Measurements from ENCODE around the gene MAP2K5.

The MAP2K5 gene

DNA sequence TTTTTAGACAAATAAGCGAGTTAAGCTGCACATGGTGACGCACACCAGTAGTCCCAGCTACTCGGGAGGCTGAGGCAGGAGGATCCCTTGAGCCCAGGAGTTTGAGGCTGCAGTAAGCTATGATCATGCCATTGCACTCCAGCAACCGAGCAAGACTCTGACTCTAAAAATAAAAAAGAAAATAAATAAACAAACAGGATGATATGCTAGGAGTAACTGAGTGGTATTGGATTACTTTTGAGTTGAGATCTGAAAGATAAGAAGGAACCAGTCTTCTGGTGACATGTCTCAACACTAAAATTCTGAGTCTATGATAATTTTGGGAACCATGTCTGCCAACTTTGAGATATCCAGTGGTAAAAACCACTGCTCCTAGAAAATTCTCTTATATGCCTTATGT is 173.7 kb downstream of the MAP2K5 start:
- in situ Hi-C loops (cut with MboI; ENCODE audit: low sequenced_read_pairs): no loop called here

- in situ Hi-C loops (cut with MboI; ENCODE audit: low sequenced_read_pairs): no loop called here
Measured at GRCh38 chr15:67717776-67718175, 175.3 kb downstream of the MAP2K5 start.

GRCh38 chr15:67719330-67719959 is 176.9 kb downstream of the MAP2K5 start:
- in situ Hi-C loops (cut with MboI; ENCODE audit: low sequenced_read_pairs): no loop called here

DNA sequence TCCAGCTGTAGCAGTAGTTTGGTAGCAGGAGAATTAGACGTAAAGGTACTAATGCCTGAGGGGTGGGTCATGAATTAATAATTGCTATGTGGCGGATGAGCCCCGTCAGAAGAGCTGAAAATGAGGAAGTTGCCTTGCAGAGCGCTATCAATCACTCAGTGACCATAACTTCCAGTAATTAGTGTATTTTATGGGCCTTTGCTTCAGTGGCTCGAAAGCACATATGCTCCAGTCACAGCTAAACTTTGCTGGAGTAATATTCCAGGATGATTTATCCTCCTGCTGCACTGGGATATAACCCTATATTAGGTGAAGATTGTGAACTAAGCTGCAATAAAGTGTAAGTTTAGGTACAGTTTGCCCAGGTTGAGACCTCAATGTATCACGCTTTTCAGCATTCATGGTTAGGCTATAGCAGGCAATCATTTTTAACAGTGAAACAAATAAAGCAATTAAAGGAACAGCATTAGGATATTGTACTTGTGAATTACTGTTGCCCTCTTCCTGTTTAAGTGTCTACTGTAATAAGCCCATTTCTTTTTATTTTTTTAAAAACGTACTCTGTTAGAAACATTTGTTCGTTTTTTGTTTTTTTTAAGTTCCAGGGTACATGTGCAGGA is 178.2 kb downstream of the MAP2K5 start:
- in situ Hi-C loops (cut with MboI; ENCODE audit: low sequenced_read_pairs): no loop called here

DNA sequence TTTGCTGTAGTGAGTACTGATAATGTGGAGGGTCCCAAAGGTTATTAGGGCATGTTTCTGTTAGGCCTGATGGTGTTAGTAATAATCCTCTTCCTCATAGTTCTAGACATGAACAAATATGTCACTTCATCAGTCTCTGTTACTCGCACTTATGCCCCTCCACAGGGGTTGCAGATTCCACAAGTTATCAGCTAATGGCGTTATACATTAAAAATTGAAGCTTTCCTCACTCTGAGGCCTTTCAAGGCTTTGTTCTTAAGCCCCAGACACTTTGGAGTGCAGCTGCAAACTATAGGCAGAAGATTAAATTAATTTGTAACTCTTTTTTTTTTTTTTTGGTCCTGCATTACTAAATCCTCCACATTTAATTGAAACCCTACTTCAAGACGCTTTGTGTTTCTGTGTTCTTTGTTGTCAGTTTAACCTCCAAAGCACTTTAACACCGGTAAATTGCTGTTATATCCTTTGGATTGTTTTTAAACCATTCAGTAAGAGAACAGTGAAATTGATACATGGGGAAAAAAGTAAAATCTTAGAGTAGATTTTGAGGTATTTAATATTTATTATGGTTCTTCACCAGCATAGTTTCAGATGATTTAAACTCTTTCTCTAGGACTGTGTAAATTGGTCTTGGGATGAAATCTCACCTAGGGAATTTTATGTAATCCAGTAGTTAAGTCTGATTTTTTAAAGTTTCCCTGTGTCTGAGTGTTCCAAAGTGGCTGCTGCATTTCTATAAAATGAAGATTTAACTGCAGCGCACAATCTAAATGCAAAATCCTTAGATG is 179.7 kb downstream of the MAP2K5 start:
- in situ Hi-C loops (cut with MboI; ENCODE audit: low sequenced_read_pairs): no loop called here

DNA sequence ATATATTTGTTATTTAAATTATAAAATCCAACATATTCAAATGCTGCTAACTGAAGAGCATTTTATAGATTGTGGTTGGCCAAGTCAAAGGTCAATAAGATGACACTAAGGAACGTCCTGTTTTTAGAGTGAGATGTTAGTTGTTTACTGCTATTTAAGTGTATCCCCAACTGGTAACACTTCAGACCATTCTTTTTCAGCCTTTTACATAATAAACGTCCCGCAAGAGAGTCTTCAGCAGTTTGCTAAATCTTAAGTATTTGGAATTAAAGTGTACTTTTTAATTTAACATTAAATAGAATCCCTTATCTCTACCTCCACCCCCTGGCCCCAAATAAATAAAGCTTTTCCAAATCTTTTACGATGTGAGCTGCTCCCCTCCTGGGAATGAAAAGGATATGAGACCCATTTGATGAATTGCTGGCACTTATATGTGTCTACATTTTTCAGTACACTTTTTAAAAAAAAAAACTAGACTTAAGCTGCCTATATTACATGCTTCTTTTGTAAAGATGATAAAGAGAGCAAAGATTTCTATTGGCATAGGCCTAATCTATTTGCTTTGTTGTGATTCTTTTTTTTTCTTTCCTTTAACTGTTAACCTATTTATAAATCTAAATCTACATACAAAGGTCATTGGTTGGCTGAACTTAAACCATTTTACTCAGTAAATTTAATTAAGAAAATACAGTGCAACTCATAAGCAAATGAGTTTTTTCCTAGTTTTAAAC is 181.0 kb downstream of the MAP2K5 start:
- in situ Hi-C loops (cut with MboI; ENCODE audit: low sequenced_read_pairs): no loop called here

DNA sequence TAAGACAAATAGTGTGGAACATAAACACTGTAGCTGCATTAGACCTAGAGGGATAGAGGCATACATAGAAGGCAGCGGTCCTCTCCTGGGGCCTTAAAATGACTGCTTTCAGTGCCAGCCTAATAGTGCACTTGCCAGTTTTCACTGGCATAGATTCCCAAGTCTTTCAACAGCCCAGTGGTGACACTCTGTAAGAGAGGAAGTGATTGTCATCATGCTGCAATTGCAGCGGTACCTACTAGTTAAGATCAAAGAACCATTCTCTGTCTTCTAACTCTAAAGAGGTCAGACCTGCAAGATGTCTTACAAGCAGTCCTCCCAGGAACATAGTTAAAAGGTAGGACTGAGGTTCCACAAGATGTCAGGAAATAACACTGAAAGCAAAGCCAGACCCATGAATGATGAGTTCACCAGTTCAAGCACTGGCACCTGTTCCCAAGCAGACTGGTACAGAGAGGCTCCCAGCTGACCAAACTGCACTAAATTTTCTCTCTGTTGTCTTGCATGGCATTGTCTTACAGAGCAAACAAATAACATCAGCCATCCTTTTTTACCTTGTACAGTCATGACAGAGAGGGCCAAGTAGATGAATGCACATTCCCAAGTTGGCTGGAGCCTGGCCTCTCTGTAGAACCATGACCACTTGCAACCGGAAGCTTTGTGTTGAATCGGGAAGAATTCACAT is 182.3 kb downstream of the MAP2K5 start:
- in situ Hi-C loops (cut with MboI; ENCODE audit: low sequenced_read_pairs): no loop called here

- in situ Hi-C loops (cut with MboI; ENCODE audit: low sequenced_read_pairs): no loop called here
Measured at GRCh38 chr15:67730135-67730534, 187.6 kb downstream of the MAP2K5 start.

- in situ Hi-C loops (cut with MboI; ENCODE audit: low sequenced_read_pairs): no loop called here
Measured at GRCh38 chr15:67731112-67731721, 188.7 kb downstream of the MAP2K5 start.

GRCh38 chr15:67732164-67732563 is 189.7 kb downstream of the MAP2K5 start:
- in situ Hi-C loops (cut with MboI; ENCODE audit: low sequenced_read_pairs): no loop called here

GRCh38 chr15:67732671-67733374 is 190.3 kb downstream of the MAP2K5 start:
- in situ Hi-C loops (cut with MboI; ENCODE audit: low sequenced_read_pairs): no loop called here

DNA sequence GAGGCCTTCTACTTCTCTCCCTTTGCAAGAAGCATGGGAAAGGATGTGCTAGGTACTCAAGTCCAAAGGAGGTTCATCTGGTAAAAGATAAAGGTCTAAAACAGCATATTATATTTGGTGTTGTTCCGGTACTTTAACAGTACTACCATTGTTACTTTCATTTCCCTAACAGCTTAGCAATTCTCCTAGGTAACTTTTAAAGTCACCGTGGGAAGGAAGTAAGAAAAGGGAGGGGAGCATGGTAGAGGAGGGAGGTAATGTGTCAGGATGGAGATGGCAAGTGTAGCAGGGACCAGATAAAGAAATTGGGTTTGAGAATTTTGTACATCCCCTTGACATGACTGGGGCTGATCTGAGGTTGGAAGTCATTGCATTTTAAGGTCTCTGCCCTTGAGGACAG is 193.4 kb downstream of the MAP2K5 start:
- in situ Hi-C loops (cut with MboI; ENCODE audit: low sequenced_read_pairs): no loop called here

DNA sequence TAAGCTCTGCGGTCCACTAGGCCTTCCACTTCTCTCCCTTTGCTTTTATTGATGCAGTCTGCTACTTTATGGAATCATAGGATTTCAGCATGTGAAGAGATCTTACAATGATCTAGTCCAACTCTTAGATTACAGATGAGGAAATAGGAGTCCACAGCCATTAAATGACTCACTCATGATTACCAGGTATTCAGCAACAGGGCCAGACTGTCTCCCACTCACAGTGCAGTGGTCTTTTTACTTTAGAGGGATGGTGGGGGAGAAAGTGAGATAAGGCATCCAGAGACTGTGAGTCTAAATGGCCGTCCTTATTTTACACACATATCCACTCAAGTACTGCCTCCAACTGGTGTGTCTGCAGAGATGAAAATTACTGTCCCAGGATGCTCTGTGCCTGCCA is 194.3 kb downstream of the MAP2K5 start:
- in situ Hi-C loops (cut with MboI; ENCODE audit: low sequenced_read_pairs): no loop called here

GRCh38 chr15:67738056-67738455 is 195.6 kb downstream of the MAP2K5 start:
- in situ Hi-C loops (cut with MboI; ENCODE audit: low sequenced_read_pairs): no loop called here

- in situ Hi-C loops (cut with MboI; ENCODE audit: low sequenced_read_pairs): no loop called here
Measured at GRCh38 chr15:67740405-67740804, 197.9 kb downstream of the MAP2K5 start.

DNA sequence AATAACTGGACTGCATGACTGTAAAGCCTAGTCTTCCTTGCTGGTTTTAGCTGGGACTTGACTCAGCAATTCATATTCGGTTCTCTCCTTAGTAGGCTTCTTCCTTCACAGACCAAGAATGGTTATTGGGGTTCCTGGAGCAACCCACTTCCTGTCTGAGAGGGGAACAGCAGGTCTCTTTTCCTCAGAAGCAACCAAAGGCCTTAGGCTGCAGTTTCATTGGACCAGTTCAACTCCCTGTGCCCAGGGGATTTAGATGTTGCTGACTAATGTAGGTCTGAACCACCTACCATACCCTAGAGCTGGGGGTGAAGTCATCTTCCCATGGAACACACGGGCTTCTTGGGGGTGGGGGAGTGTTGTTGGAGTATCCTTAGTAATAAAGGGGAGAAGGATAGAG is 198.8 kb downstream of the MAP2K5 start:
- in situ Hi-C loops (cut with MboI; ENCODE audit: low sequenced_read_pairs): no loop called here

DNA sequence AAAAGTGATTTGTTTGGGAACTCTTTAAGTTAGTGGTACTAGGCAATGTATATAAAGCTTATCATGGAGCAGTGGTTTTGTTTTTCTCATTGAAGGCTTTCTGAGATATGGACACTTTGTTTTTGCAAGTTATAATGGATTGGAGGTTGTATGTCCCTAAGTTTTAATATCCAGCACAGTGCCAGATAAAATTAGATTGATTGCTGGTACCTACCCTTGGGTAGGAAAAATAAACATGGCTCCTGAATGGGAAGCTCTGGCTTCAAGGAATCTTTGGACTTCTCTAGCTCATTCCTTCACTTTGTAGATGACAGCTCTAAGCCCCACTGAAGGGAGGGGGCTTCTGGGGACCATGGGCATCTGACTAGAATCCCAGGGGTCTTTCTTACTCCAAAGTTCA is 201.1 kb downstream of the MAP2K5 start:
- in situ Hi-C loops (cut with MboI; ENCODE audit: low sequenced_read_pairs): no loop called here

DNA sequence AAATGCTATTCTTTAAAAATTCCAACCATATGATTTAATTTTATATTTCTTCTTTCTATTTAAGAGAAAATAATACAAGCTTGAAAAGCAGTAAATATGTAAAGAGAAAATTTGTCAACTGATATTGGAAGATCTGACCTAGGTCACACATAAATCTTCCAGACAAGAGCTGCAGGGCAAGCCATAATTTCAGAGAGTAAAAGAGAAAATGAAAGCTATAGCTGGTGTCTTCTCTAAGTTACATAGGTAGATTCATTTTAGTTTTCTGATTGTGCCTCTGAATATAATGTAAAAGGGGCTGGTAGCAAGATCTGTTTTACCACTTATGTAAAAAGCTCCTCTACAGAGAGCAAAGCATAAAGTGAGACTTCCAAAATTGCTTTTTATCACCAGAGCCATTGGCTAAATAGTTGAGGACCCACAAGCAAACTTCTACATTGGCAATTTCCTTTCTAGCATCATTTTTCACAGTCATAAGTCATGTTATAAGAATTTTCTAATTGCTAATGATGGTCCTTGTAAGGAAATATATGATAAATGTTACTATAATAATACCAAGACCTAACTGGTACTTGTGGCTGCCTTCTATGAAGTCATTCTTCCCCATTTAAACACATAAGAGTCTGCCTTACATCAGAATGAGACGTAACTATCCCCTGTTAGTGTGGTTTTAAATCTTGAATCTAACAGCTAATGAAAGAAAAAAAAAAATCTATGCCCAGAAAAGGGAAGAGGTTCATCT is 202.0 kb downstream of the MAP2K5 start:
- in situ Hi-C loops (cut with MboI; ENCODE audit: low sequenced_read_pairs): no loop called here

Measured in HL-60/S4 treated with retinoic acid at 250 ng/mL for 4 days and 3 days (cell line).